HG02588 (cell line): Measurements from ENCODE around the gene ZNF200.

Experiments
- ATAC-seq: cut with Tn5 transposase; IDR thresholded peaks from one replicate; pipeline ENCODE4 v1.9.1; 2021; ENCODE audit warnings: mild to moderate bottlenecking, moderate library complexity; ENCODE audit not compliant: unreplicated experiment

The ZNF200 gene

GRCh38 chr16:3179651-3180050 lies 55.3 kb downstream of the ZNF200 start:
- ATAC-seq: no peak

GRCh38 chr16:3175157-3176093 lies 59.5 kb downstream of the ZNF200 start:
- ATAC-seq: no peak

GRCh38 chr16:3174618-3175148 lies 60.3 kb downstream of the ZNF200 start:
- ATAC-seq: no peak

DNA sequence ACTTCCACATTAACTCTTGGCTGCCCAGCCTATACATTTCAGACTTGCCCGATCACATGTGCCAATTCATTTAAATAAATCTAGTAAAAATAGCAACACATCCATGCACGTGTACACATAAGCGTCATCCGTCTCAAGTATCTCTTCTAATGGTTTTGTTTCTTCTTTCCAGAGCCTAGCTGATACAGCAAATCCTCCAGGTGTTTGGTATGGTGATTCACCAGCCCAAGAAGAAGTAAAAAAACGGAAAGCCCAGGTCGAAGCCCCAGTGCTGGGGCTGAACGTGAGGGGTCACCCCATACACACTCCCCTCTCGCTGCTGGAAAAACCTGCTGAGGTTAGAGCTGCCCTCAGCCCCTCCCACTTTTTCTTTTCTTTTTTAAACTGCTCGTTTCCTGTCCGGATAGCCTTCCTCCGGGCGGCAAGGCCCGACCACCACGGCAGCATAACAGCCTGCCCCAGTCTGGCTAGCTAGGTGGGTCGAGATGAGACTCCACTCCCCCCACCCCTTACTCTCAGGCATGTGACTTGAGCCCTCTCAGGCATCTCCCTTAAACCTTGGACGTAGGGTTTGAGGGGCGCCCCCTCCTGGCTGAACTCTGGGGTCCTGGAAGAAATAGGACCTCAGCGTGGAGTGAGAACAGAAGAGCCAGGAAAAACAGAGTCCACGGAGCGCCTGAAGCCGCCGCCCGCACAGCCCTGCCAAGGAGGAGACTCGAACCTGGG lies 60.9 kb downstream of the ZNF200 start:
- ATAC-seq: no peak
